ENCODE results near the gene CAMTA1. TPM values are rescaled to one million over a fixed set of nuclear protein-coding genes. Genes with fewer than 3 reads are reported as not detected.

CAMTA1 gene
- total RNA-seq, 1 donor from 2014 or later: 77.6 TPM

- Mint-ChIP-seq H3K4me1 (ENCODE audit: low read depth, unreplicated experiment) (no peaks in the 10 kb centered on the region), H3K36me3 (ENCODE audit: low read depth, unreplicated experiment) (no peaks in the 10 kb centered on the region), H3K4me3 (ENCODE audit: unreplicated experiment) (no peak overlapping the region), H3K27ac (ENCODE audit: unreplicated experiment) (no peak overlapping the region), H3K9me3 (ENCODE audit: unreplicated experiment) (peaks cover 2% of the 10 kb centered on the region), H3K27me3 (ENCODE audit: low read depth, unreplicated experiment) (peaks cover 24% of the 10 kb centered on the region)
- no peak overlapping the region for H3K9ac ChIP-seq (ENCODE audit: low read length)
- H3K79me2 ChIP-seq (ENCODE audit: insufficient read depth, low read length): no peaks in the 10 kb centered on the region
- no peaks in the 10 kb centered on the region for H4K20me1 ChIP-seq (ENCODE audit: insufficient read depth, low read length)
- DNase-seq (ENCODE audit: low read depth) (no peak), FAIRE-seq (no peak)
- no peaks in the 10 kb centered on the region for H3K27me3 ChIP-seq (ENCODE audit: insufficient read depth, low read length)
- no peak overlapping the region for H3K4me2 ChIP-seq (ENCODE audit: low read length)
- no peak overlapping the region for H3K4me3 ChIP-seq (ENCODE audit: insufficient read depth, low read depth, low read length)
- peaks cover 5% of the 10 kb centered on the region for H3K4me1 ChIP-seq (ENCODE audit: insufficient read depth, low read length)
- no peaks in the 10 kb centered on the region for H3K9me3 ChIP-seq (ENCODE audit: insufficient read depth, low read depth, low read length)
- no peaks in the 10 kb centered on the region for H3K36me3 ChIP-seq (ENCODE audit: insufficient read depth, low read length)
- TF ChIP-seq CTCF (IDR thresholded peaks at IDR 0.05; ENCODE audit: insufficient read depth, low read depth, low read length): no peak
- no peak for TF ChIP-seq EZH2 (IDR thresholded peaks at IDR 0.05; ENCODE audit: insufficient read depth, low read length)
- no peak overlapping the region for H2AFZ ChIP-seq (ENCODE audit: low read depth, low read length)
- H3K27ac ChIP-seq (ENCODE audit: low read depth, low read length): no peak overlapping the region
Observed at GRCh38 chr1:7343882-7344281, 558.6 kb downstream of the CAMTA1 start.

- no peaks in the 10 kb centered on the region for H3K36me3 Mint-ChIP-seq (ENCODE audit: low read depth, unreplicated experiment)
- Histone ChIP-seq H3K4me2 (ENCODE audit: low read length) (no peak overlapping the region), H3K27ac (ENCODE audit: low read depth, low read length) (no peak overlapping the region), H2AFZ (ENCODE audit: low read depth, low read length) (no peak overlapping the region), H3K4me3 (ENCODE audit: insufficient read depth, low read depth, low read length) (no peak overlapping the region), H3K9ac (ENCODE audit: low read length) (no peak overlapping the region), H3K79me2 (ENCODE audit: insufficient read depth, low read length) (no peaks in the 10 kb centered on the region), H3K4me1 (ENCODE audit: insufficient read depth, low read length) (peaks cover 5% of the 10 kb centered on the region), H3K36me3 (ENCODE audit: insufficient read depth, low read length) (no peaks in the 10 kb centered on the region), H3K27me3 (ENCODE audit: insufficient read depth, low read length) (no peaks in the 10 kb centered on the region), H3K9me3 (ENCODE audit: insufficient read depth, low read depth, low read length) (no peaks in the 10 kb centered on the region), H4K20me1 (ENCODE audit: insufficient read depth, low read length) (no peaks in the 10 kb centered on the region)
- H3K4me3 Mint-ChIP-seq (ENCODE audit: unreplicated experiment): no peak overlapping the region
- DNase-seq (ENCODE audit: low read depth) (no peak), FAIRE-seq (no peak)
- no peak for TF ChIP-seq EZH2 (IDR thresholded peaks at IDR 0.05; ENCODE audit: insufficient read depth, low read length)
- no peak for TF ChIP-seq CTCF (IDR thresholded peaks at IDR 0.05; ENCODE audit: insufficient read depth, low read depth, low read length)
- H3K4me1 Mint-ChIP-seq (ENCODE audit: low read depth, unreplicated experiment): no peaks in the 10 kb centered on the region
- H3K27ac Mint-ChIP-seq (ENCODE audit: unreplicated experiment): no peak overlapping the region
- peaks cover 29% of the 10 kb centered on the region for H3K27me3 Mint-ChIP-seq (ENCODE audit: low read depth, unreplicated experiment)
- peaks cover 2% of the 10 kb centered on the region for H3K9me3 Mint-ChIP-seq (ENCODE audit: unreplicated experiment)
Observed at GRCh38 chr1:7344299-7344698, 559.0 kb downstream of the CAMTA1 start.

GRCh38 chr1:7345516-7345915 lies 560.3 kb downstream of the CAMTA1 start:
- Histone ChIP-seq H4K20me1 (ENCODE audit: insufficient read depth, low read length) (no peaks in the 10 kb centered on the region), H3K9me3 (ENCODE audit: insufficient read depth, low read depth, low read length) (no peaks in the 10 kb centered on the region), H3K4me2 (ENCODE audit: low read length) (no peak overlapping the region), H3K27me3 (ENCODE audit: insufficient read depth, low read length) (no peaks in the 10 kb centered on the region), H3K4me3 (ENCODE audit: insufficient read depth, low read depth, low read length) (no peak overlapping the region), H3K36me3 (ENCODE audit: insufficient read depth, low read length) (no peaks in the 10 kb centered on the region), H3K9ac (ENCODE audit: low read length) (no peak overlapping the region), H3K4me1 (ENCODE audit: insufficient read depth, low read length) (peaks cover 5% of the 10 kb centered on the region), H2AFZ (ENCODE audit: low read depth, low read length) (no peak overlapping the region), H3K79me2 (ENCODE audit: insufficient read depth, low read length) (no peaks in the 10 kb centered on the region), H3K27ac (ENCODE audit: low read depth, low read length) (no peak overlapping the region)
- TF ChIP-seq CTCF (IDR thresholded peaks at IDR 0.05; ENCODE audit: insufficient read depth, low read depth, low read length): no peak
- no peak for TF ChIP-seq EZH2 (IDR thresholded peaks at IDR 0.05; ENCODE audit: insufficient read depth, low read length)
- Mint-ChIP-seq H3K9me3 (ENCODE audit: unreplicated experiment) (no peaks in the 10 kb centered on the region), H3K36me3 (ENCODE audit: low read depth, unreplicated experiment) (no peaks in the 10 kb centered on the region), H3K4me3 (ENCODE audit: unreplicated experiment) (no peak overlapping the region), H3K27ac (ENCODE audit: unreplicated experiment) (no peak overlapping the region), H3K27me3 (ENCODE audit: low read depth, unreplicated experiment) (peaks cover 38% of the 10 kb centered on the region), H3K4me1 (ENCODE audit: low read depth, unreplicated experiment) (no peaks in the 10 kb centered on the region)
- DNase-seq (ENCODE audit: low read depth) (no peak), FAIRE-seq (no peak)

Measured in astrocyte (in vitro differentiated cells and primary cell).